DND-41 (cell line): Measurements from ENCODE around the gene PHOX2A.
"Not testable (repeated sequence)": the region's sequence is repeated elsewhere in the genome, so short reads cannot be mapped to it uniquely, and the experiment has no call there.

ENCODE experiments used
- EZH2 ChIP-seq: IDR thresholded peaks from 3 replicates; pipeline ENCODE4 v1.6.1; 2012; ENCODE audit warnings: borderline replicate concordance, low read depth, mild to moderate bottlenecking, moderate library complexity, low read length, inconsistent platforms; ENCODE audit not compliant: severe bottlenecking
- TF ChIP-seq, protein P1 (sequence below): IDR thresholded peaks from 2 replicates; pipeline ENCODE4 v1.5.1; 2012; ENCODE audit warnings: borderline replicate concordance, low read length, moderate library complexity, mild to moderate bottlenecking; ENCODE audit not compliant: poor library complexity, severe bottlenecking; ENCODE audit errors: extremely low read depth

DNA sequence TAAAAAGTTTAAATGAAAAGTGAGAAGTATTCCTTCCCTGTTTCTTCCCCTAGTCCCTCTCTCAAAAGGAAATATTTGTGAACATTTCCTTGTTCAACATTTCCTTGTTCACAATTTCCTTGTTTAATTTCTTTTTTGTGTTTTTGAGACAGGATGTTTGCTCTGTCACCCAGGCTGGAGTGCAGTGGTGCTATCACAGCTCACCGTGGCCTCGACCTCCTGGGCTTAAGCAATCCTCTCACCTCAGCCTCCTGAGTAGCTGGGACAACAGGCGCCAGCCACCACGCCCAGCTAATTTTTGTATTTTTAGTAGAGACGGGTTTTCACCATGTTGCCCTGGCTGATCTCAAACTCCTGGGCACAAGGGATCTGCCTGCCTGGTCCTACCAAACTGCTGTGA lies 23.0 kb upstream of the PHOX2A start:
- TF ChIP-seq, protein P1, sequence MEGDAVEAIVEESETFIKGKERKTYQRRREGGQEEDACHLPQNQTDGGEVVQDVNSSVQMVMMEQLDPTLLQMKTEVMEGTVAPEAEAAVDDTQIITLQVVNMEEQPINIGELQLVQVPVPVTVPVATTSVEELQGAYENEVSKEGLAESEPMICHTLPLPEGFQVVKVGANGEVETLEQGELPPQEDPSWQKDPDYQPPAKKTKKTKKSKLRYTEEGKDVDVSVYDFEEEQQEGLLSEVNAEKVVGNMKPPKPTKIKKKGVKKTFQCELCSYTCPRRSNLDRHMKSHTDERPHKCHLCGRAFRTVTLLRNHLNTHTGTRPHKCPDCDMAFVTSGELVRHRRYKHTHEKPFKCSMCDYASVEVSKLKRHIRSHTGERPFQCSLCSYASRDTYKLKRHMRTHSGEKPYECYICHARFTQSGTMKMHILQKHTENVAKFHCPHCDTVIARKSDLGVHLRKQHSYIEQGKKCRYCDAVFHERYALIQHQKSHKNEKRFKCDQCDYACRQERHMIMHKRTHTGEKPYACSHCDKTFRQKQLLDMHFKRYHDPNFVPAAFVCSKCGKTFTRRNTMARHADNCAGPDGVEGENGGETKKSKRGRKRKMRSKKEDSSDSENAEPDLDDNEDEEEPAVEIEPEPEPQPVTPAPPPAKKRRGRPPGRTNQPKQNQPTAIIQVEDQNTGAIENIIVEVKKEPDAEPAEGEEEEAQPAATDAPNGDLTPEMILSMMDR = not testable (repeated sequence)
- not testable (repeated sequence) for TF ChIP-seq EZH2
